ENCODE results near the gene PEX16. TPM values are rescaled to one million over a fixed set of nuclear protein-coding genes. Genes with fewer than 3 reads are reported as not detected.
"Not testable (repeated sequence)": the region's sequence is repeated elsewhere in the genome, so short reads cannot be mapped to it uniquely, and the experiment has no call there.

Gene PEX16
- total RNA-seq, 1 experiment from 2014 or later, result 33.9 TPM

- no peak overlapping the region for H3K4me3 ChIP-seq
- no peaks in the 10 kb centered on the region; the same call in 1 of the 2 replicates for H3K9me3 ChIP-seq (replicated peaks)
- peaks cover 5% of the 10 kb centered on the region for H3K36me3 ChIP-seq
- H3K27me3 ChIP-seq (replicated peaks), result peaks cover 20% of the 10 kb centered on the region
- H3K27ac ChIP-seq, result no peak overlapping the region
- DNase-seq (ENCODE audit: low read depth in 1 of 2, low spot score in 2 of 2), result no peak
- peaks cover 15% of the 10 kb centered on the region for H3K4me1 ChIP-seq (replicated peaks)
These were observed 13.3 kb downstream of the PEX16 start for GRCh38 chr11:45904309-45904915.

GRCh38 chr11:45902452-45903380 lies 15.0 kb downstream of the PEX16 start:
- Histone ChIP-seq H3K9me3 (replicated peaks) (no peaks in the 10 kb centered on the region; the same call in 1 of the 2 replicates), H3K36me3 (no peaks in the 10 kb centered on the region), H3K27ac (no peak overlapping the region), H3K27me3 (replicated peaks) (peaks cover 36% of the 10 kb centered on the region), H3K4me1 (replicated peaks) (peaks cover 18% of the 10 kb centered on the region), H3K4me3 (no peak overlapping the region)
- DNase-seq (ENCODE audit: low read depth in 1 of 2, low spot score in 2 of 2), result no peak

- DNase-seq (ENCODE audit: low read depth in 1 of 2, low spot score in 2 of 2), result no peak
- H3K27me3 ChIP-seq (replicated peaks), result peaks cover 46% of the 10 kb centered on the region
- no peaks in the 10 kb centered on the region; the same call in 1 of the 2 replicates for H3K9me3 ChIP-seq (replicated peaks)
- peaks cover 18% of the 10 kb centered on the region for H3K4me1 ChIP-seq (replicated peaks)
- H3K36me3 ChIP-seq, result no peaks in the 10 kb centered on the region
- no peak overlapping the region for H3K27ac ChIP-seq
- H3K4me3 ChIP-seq, result no peak overlapping the region
These were observed 16.1 kb downstream of the PEX16 start for GRCh38 chr11:45901626-45902025.

GRCh38 chr11:45900916-45901617 lies 16.6 kb downstream of the PEX16 start:
- H3K4me3 ChIP-seq, result no peak overlapping the region
- DNase-seq (ENCODE audit: low read depth in 1 of 2, low spot score in 2 of 2), result no peak
- H3K9me3 ChIP-seq (replicated peaks), result no peaks in the 10 kb centered on the region; the same call in 1 of the 2 replicates
- peaks cover 52% of the 10 kb centered on the region for H3K27me3 ChIP-seq (replicated peaks)
- no peaks in the 10 kb centered on the region for H3K36me3 ChIP-seq
- H3K27ac ChIP-seq, result no peak overlapping the region
- peaks cover 18% of the 10 kb centered on the region for H3K4me1 ChIP-seq (replicated peaks)

GRCh38 chr11:45900175-45900800 lies 17.4 kb downstream of the PEX16 start:
- not testable (repeated sequence) for H3K9me3 ChIP-seq (replicated peaks); DNase-seq (ENCODE audit: low read depth in 1 of 2, low spot score in 2 of 2); H3K36me3 ChIP-seq; H3K27ac ChIP-seq
- Histone ChIP-seq H3K4me3 (peak overlapping the region; percentile 45), H3K27me3 (replicated peaks) (peaks cover 57% of the 10 kb centered on the region), H3K4me1 (replicated peaks) (peaks cover 18% of the 10 kb centered on the region)

- peak; percentile 67 to 91 for DNase-seq (ENCODE audit: low read depth in 1 of 2, low spot score in 2 of 2)
- H3K4me3 ChIP-seq, result peak overlapping the region; percentile 45
- H3K36me3 ChIP-seq, result no peaks in the 10 kb centered on the region
- peak overlapping the region; percentile 46; the same call in 1 of the 2 replicates for H3K27ac ChIP-seq
- no peaks in the 10 kb centered on the region; the same call in 1 of the 2 replicates for H3K9me3 ChIP-seq (replicated peaks)
- H3K27me3 ChIP-seq (replicated peaks), result peaks cover 62% of the 10 kb centered on the region
- H3K4me1 ChIP-seq (replicated peaks), result peaks cover 18% of the 10 kb centered on the region
These were observed 18.1 kb downstream of the PEX16 start for GRCh38 chr11:45899448-45900174.

GRCh38 chr11:45899086-45899447 lies 18.6 kb downstream of the PEX16 start:
- peaks cover 62% of the 10 kb centered on the region for H3K27me3 ChIP-seq (replicated peaks)
- no peak overlapping the region for H3K27ac ChIP-seq
- H3K4me1 ChIP-seq (replicated peaks), result peaks cover 18% of the 10 kb centered on the region
- H3K9me3 ChIP-seq (replicated peaks), result no peaks in the 10 kb centered on the region; the same call in 1 of the 2 replicates
- H3K4me3 ChIP-seq, result peak overlapping the region; percentile 45
- DNase-seq (ENCODE audit: low read depth in 1 of 2, low spot score in 2 of 2), result no peak
- no peaks in the 10 kb centered on the region for H3K36me3 ChIP-seq

GRCh38 chr11:45897556-45897955 lies 20.1 kb downstream of the PEX16 start:
- Histone ChIP-seq H3K4me1 (replicated peaks) (peaks cover 18% of the 10 kb centered on the region), H3K9me3 (replicated peaks) (no peaks in the 10 kb centered on the region; the same call in 1 of the 2 replicates), H3K36me3 (no peaks in the 10 kb centered on the region), H3K27ac (no peak overlapping the region), H3K4me3 (no peak overlapping the region), H3K27me3 (replicated peaks) (peaks cover 62% of the 10 kb centered on the region)
- no peak for DNase-seq (ENCODE audit: low read depth in 1 of 2, low spot score in 2 of 2)

- DNase-seq (ENCODE audit: low read depth in 1 of 2, low spot score in 2 of 2), result no peak
- Histone ChIP-seq H3K4me3 (no peak overlapping the region), H3K27me3 (replicated peaks) (peaks cover 60% of the 10 kb centered on the region), H3K4me1 (replicated peaks) (peaks cover 18% of the 10 kb centered on the region), H3K27ac (no peak overlapping the region), H3K9me3 (replicated peaks) (no peaks in the 10 kb centered on the region; the same call in 1 of the 2 replicates), H3K36me3 (no peaks in the 10 kb centered on the region)
These were observed 21.2 kb downstream of the PEX16 start for GRCh38 chr11:45896422-45896984.

- no peak for DNase-seq (ENCODE audit: low read depth in 1 of 2, low spot score in 2 of 2)
- Histone ChIP-seq H3K4me1 (replicated peaks) (peaks cover 16% of the 10 kb centered on the region), H3K9me3 (replicated peaks) (no peaks in the 10 kb centered on the region; the same call in 1 of the 2 replicates), H3K36me3 (no peaks in the 10 kb centered on the region), H3K27me3 (replicated peaks) (peaks cover 54% of the 10 kb centered on the region), H3K4me3 (no peak overlapping the region), H3K27ac (no peak overlapping the region)
These were observed 22.0 kb downstream of the PEX16 start for GRCh38 chr11:45895553-45896259.

GRCh38 chr11:45894555-45895247 lies 23.0 kb downstream of the PEX16 start:
- Histone ChIP-seq H3K27me3 (replicated peaks) (peaks cover 44% of the 10 kb centered on the region), H3K9me3 (replicated peaks) (no peaks in the 10 kb centered on the region), H3K4me1 (replicated peaks) (peaks cover 6% of the 10 kb centered on the region), H3K4me3 (no peak overlapping the region), H3K27ac (no peak overlapping the region), H3K36me3 (no peaks in the 10 kb centered on the region)
- DNase-seq (ENCODE audit: low read depth in 1 of 2, low spot score in 2 of 2), result no peak

GRCh38 chr11:45892856-45893255 lies 24.8 kb downstream of the PEX16 start:
- no peak for DNase-seq (ENCODE audit: low read depth in 1 of 2, low spot score in 2 of 2)
- Histone ChIP-seq H3K4me3 (no peak overlapping the region), H3K36me3 (no peaks in the 10 kb centered on the region), H3K27ac (no peak overlapping the region), H3K9me3 (replicated peaks) (no peaks in the 10 kb centered on the region), H3K27me3 (replicated peaks) (peaks cover 28% of the 10 kb centered on the region), H3K4me1 (replicated peaks) (no peaks in the 10 kb centered on the region)

Measured in SJSA1 (cell line).